ENCODE measurements around the gene GREB1L. TPM values are rescaled to one million over a fixed set of nuclear protein-coding genes. Genes with fewer than 3 reads are reported as not detected.

Gene GREB1L
- total and polyA plus RNA-seq, 2 of the 13 experiments (the other 11 are each of a cell fraction or from before 2014, with no cell fraction given), result 0.17 to 0.66 TPM

GRCh38 chr18:21257386-21257785 lies 15.4 kb downstream of the GREB1L start:
- POLR2A ChIA-PET, result no interaction called here
- H3K4me3 ChIP-seq (replicated peaks in 1 of 3; ENCODE audit: insufficient read depth in 1 of 3, low read depth in 2 of 3, low read length in 3 of 3), result no peak overlapping the region

DNA sequence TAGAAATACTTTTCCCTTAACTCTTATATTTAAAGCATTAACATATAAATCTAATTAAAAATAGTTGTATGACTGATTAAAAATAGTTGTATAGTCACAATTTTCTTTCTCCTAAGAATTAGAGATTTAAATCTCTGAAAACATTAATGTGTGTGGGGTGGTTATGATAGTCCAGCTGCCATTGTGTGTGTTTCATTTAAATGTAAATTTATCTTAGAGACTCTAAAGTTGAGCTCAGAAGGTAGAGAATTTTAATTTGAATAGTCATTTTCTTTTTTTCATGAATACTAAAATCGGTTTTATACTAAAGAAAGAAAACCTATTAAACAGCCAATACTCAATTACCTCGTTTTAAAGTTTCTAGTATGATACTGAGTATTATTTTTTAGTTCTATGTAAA lies 18.6 kb downstream of the GREB1L start:
- no peak overlapping the region for H3K4me2 ChIP-seq (ENCODE audit: low read depth, low read length)
- H3K9ac ChIP-seq (ENCODE audit: insufficient read depth, low read depth, low read length), result no peak overlapping the region
- in situ Hi-C loops (cut with HindIII; ENCODE audit: extremely low pct_ligation_motif_present, low pct_unique_long_range_greater_than_20kb) (loop anchor here (25.0 kb wide), 1 partner anchor 98 kb away; no protein-coding TSS in a partner anchor), intact Hi-C loops (cut with micrococcal nuclease; ENCODE audit: unreplicated experiment) (no loop called here)
- no peak overlapping the region for H2AFZ ChIP-seq (ENCODE audit: low read length)
- no peaks in the 10 kb centered on the region for H3K36me3 ChIP-seq (replicated peaks in 1 of 2; ENCODE audit: control insufficient read depth in 1 of 2, insufficient read depth in 2 of 2, low read length in 2 of 2)
- no peak overlapping the region for H3K4me3 ChIP-seq (replicated peaks in 1 of 3; ENCODE audit: insufficient read depth in 1 of 3, low read depth in 2 of 3, low read length in 3 of 3)
- no peak overlapping the region for H3K27ac ChIP-seq (ENCODE audit: extremely low read length, insufficient read depth, low read length)
- DNase-seq (ENCODE audit: low spot score) (no peak), FAIRE-seq (no peak), ATAC-seq (no peak)
- CTCF ChIA-PET (ENCODE audit: low intra/inter-chr PET ratio, low total read pairs), result no interaction called here
- no peaks in the 10 kb centered on the region for H3K9me3 ChIP-seq (ENCODE audit: low read length)
- no peaks in the 10 kb centered on the region for H3K79me2 ChIP-seq (ENCODE audit: insufficient read depth, low read length)
- 24% methylated on average over 2 of the region's 2 CpGs for WGBS (ENCODE audit: low lambda C conversion rate)
- H3K27me3 ChIP-seq (ENCODE audit: control insufficient read depth in 1 of 2, insufficient read depth in 2 of 2, low read length in 2 of 2), result no peaks in the 10 kb centered on the region
- H3K4me1 ChIP-seq (ENCODE audit: insufficient read depth, low read length), result peaks cover 43% of the 10 kb centered on the region
- BruUV-seq (replicated peaks), result no TSS peak
- POLR2A ChIA-PET, result no interaction called here
- H4K20me1 ChIP-seq (ENCODE audit: insufficient read depth, low read length), result no peaks in the 10 kb centered on the region
- TF ChIP-seq RXRA (CRISPR knock-in tag; IDR thresholded peaks at IDR 0.05), result no peak
- TF ChIP-seq ZNF530 (CRISPR knock-in tag; IDR thresholded peaks at IDR 0.05; ENCODE audit: low read depth), result no peak
- TF ChIP-seq ZNF556 (CRISPR knock-in tag; IDR thresholded peaks at IDR 0.05; ENCODE audit: borderline replicate concordance), result no peak
- no peak for TF ChIP-seq ADNP (CRISPR knock-in tag; IDR thresholded peaks at IDR 0.05)
- no peak for TF ChIP-seq ZNF225 (CRISPR knock-in tag; IDR thresholded peaks at IDR 0.05)
- no peak for TF ChIP-seq ZNF713 (CRISPR knock-in tag; IDR thresholded peaks at IDR 0.05)
- TF ChIP-seq ZNF598 (CRISPR knock-in tag; IDR thresholded peaks at IDR 0.05; ENCODE audit: borderline replicate concordance), result no peak
- TF ChIP-seq ZNF337 (CRISPR knock-in tag; IDR thresholded peaks at IDR 0.05; ENCODE audit: borderline replicate concordance, low read depth), result no peak
- TF ChIP-seq ZNF639 (CRISPR knock-in tag; conservative IDR thresholded peaks at IDR 0.05), result no peak
- TF ChIP-seq BATF2 (CRISPR knock-in tag; IDR thresholded peaks at IDR 0.05), result no peak
- TF ChIP-seq, protein P1, sequence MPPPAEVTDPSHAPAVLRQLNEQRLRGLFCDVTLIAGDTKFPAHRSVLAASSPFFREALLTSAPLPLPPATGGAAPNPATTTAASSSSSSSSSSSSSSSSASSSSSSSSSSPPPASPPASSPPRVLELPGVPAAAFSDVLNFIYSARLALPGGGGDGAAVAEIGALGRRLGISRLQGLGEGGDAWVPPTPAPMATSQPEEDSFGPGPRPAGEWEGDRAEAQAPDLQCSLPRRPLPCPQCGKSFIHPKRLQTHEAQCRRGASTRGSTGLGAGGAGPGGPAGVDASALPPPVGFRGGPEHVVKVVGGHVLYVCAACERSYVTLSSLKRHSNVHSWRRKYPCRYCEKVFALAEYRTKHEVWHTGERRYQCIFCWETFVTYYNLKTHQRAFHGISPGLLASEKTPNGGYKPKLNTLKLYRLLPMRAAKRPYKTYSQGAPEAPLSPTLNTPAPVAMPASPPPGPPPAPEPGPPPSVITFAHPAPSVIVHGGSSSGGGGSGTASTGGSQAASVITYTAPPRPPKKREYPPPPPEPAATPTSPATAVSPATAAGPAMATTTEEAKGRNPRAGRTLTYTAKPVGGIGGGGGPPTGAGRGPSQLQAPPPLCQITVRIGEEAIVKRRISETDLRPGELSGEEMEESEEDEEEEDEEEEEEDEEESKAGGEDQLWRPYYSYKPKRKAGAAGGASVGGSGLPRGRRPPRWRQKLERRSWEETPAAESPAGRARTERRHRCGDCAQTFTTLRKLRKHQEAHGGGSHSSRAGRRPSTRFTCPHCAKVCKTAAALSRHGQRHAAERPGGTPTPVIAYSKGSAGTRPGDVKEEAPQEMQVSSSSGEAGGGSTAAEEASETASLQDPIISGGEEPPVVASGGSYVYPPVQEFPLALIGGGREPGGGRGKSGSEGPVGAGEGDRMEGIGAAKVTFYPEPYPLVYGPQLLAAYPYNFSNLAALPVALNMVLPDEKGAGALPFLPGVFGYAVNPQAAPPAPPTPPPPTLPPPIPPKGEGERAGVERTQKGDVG (CRISPR knock-in tag; IDR thresholded peaks at IDR 0.05; ENCODE audit: borderline replicate concordance), result no peak

More at GRCh38 chr18:21257386-21257785, 15.4 kb downstream of the GREB1L start:
- Histone ChIP-seq H4K20me1 (ENCODE audit: insufficient read depth, low read length) (no peaks in the 10 kb centered on the region), H3K79me2 (ENCODE audit: insufficient read depth, low read length) (no peaks in the 10 kb centered on the region), H3K4me2 (ENCODE audit: low read depth, low read length) (no peak overlapping the region), H3K9me3 (ENCODE audit: low read length) (no peaks in the 10 kb centered on the region), H3K27me3 (ENCODE audit: control insufficient read depth in 1 of 2, insufficient read depth in 2 of 2, low read length in 2 of 2) (no peaks in the 10 kb centered on the region), H3K27ac (ENCODE audit: extremely low read length, insufficient read depth, low read length) (no peak overlapping the region), H3K36me3 (replicated peaks in 1 of 2; ENCODE audit: control insufficient read depth in 1 of 2, insufficient read depth in 2 of 2, low read length in 2 of 2) (no peaks in the 10 kb centered on the region), H3K4me1 (ENCODE audit: insufficient read depth, low read length) (peaks cover 15% of the 10 kb centered on the region; the same call in 1 of the 2 replicates), H2AFZ (ENCODE audit: low read length) (no peak overlapping the region), H3K9ac (ENCODE audit: insufficient read depth, low read depth, low read length) (no peak overlapping the region)
- CTCF ChIA-PET (ENCODE audit: low intra/inter-chr PET ratio, low total read pairs), result no interaction called here
- in situ Hi-C loops (cut with HindIII; ENCODE audit: extremely low pct_ligation_motif_present, low pct_unique_long_range_greater_than_20kb), result loop anchor here (25.0 kb wide), 1 partner anchor 95 kb away; no protein-coding TSS in a partner anchor
- DNase-seq (ENCODE audit: low spot score) (peak; percentile 16), ATAC-seq (no peak; the same call in 2 of the 3 replicates), FAIRE-seq (no peak)
- no peak for TF ChIP-seq ZNF484 (CRISPR knock-in tag; IDR thresholded peaks at IDR 0.05; ENCODE audit: borderline replicate concordance, low read depth)
- no peak for TF ChIP-seq SOX5 (CRISPR knock-in tag; IDR thresholded peaks at IDR 0.05; ENCODE audit: borderline replicate concordance)
- TF ChIP-seq ZKSCAN1 (IDR thresholded peaks at IDR 0.05; ENCODE audit: low read length), result no peak
- TF ChIP-seq IKZF4 (CRISPR knock-in tag; IDR thresholded peaks at IDR 0.05; ENCODE audit: borderline replicate concordance, low read depth, not compliant biosample characterization), result no peak
- TF ChIP-seq ZNF234 (CRISPR knock-in tag; conservative IDR thresholded peaks at IDR 0.05), result no peak
- TF ChIP-seq PHF5A (CRISPR knock-in tag; IDR thresholded peaks at IDR 0.05; ENCODE audit: low read depth, unreplicated experiment), result no peak
- TF ChIP-seq ZNF841 (CRISPR knock-in tag; IDR thresholded peaks at IDR 0.05; ENCODE audit: borderline replicate concordance), result no peak
- no peak for TF ChIP-seq CREM (IDR thresholded peaks at IDR 0.05)
- TF ChIP-seq CREM (CRISPR knock-in tag; IDR thresholded peaks at IDR 0.05), result no peak
- no peak for TF ChIP-seq ZFP90 (CRISPR knock-in tag; IDR thresholded peaks at IDR 0.05; ENCODE audit: borderline replicate concordance)
- no TSS peak for BruUV-seq (replicated peaks)
- intact Hi-C loops (cut with micrococcal nuclease; ENCODE audit: unreplicated experiment), result no loop called here

Data from HepG2 (cell line).